Renal cortex interstitium (tissue), 11 donors: ENCODE measurements around the gene UNC13B. TPM values are rescaled to one million over a fixed set of nuclear protein-coding genes. Genes with fewer than 3 reads are reported as not detected.
A peak's percentile ranks its signal among the peaks of the same experiment; 100 is the strongest.

ENCODE experiments used
- DNase-seq, 11 donors: peaks; one replicate each; pipeline ENCODE4 v3.0.0-alpha.2; 2013; ENCODE audit warnings: low read depth in 9 of 11, low spot score in 4 of 11; ENCODE audit errors: extremely low read depth in 1 of 11
- polyA plus RNA-seq, 3 donors: library from polyadenylated mRNA; unstranded; fragments of 120-200 nt; gene quantifications; one replicate each; pipeline ENCODE4 v1.2.1, GENCODE V29; 2013; ENCODE audit not compliant: insufficient read length in 3 of 3

Gene UNC13B
- polyA plus RNA-seq, 3 donors: 25.5 to 29.6 (median 26.9) TPM

DNA sequence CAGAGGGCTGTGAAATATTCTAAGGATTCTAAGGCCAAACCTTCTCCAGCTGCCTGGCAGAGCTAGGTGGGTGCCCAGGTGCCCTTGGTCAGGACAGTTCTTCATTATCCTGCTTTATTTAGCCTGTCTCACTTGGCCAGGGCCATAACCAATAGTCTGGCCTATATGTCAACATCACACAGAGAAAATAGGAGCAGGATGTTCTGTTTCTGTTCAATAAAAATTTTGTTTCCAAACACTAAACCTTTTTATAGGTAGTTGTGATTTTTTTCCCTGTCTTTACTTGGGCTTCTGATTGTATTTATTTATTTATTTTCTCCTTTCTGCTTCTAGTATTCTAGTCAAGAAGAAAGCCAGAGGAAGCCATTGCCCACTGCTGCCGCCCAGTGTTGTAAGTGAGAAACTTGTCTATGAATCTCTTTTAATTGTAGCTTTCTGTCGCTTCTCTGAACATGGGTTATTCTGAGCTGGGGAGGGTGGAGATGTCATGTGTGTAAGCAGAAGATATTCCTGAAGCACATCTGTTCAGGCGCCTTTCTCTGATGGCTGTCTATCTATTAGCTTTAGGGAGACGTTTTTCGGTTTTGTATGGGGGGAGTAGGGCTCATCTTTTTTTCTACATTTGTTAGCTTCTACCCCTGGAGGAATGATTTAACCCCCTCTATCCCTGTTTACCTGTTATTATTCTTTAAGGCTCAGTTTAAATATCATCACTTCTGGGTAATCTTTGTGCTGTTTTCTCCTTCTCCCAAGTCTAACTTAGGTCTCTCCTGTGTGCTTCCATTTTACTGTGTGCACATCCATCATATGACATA is 97.1 kb downstream of the UNC13B start:
- peak; percentile 38 to 88 (median 60) for DNase-seq

DNA sequence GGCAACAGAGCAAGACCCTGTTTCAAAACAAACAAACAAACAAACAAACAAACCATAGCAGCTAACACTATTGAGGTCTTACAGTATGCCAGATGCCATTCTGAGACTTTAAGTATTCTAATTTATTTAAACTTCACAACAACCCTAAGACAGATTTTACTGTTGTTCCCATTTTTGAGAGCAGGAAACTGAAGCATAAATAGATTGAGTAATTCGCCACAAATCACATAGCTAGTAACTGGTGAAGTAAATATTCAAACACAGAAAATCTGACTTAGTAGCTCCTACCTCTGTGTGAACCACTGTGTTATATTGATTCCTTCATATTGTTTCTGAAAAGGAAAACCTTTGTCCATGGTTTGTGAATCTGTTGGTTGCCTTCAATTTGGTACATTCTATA is 98.4 kb downstream of the UNC13B start:
- DNase-seq: no peak

DNA sequence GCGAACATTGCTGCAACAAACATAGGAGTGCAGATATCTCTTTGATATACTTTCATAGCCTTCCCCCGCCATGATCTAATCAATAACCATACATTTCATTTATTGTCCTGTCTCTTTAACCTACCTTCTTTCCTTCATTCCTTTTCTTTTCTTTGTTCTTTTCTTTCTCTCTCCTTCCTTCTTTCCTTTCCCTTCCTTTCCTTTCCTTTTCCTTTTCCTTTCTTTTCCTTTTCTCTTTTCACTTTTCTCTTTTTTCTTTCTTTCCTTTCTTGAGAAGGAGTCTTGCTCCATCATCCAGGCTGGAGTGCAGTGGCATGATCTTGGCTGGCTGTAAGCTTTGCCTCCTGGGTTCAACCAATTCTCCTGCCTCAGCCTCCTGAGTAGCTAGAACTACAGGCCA is 100.3 kb downstream of the UNC13B start:
- no peak for DNase-seq

DNA sequence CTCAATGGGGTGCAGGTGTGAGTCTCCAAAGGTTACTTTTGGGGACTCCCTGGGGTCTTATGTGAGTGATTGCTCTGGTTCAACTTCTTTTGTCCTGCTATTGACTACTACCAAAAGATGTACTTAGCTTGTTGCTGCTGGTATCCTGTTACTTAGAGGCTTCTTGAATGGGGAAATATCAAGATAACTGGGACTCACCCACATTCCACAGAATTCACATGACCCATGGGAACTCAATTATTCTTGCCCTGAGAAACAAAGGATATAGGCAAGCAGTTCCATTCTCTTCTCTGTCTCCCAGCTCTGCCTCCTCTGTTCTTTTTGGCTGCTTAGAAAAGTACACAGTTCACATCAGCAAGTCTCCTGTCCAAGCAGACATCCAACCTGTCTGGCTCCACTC is 105.9 kb downstream of the UNC13B start:
- no peak for DNase-seq

DNA sequence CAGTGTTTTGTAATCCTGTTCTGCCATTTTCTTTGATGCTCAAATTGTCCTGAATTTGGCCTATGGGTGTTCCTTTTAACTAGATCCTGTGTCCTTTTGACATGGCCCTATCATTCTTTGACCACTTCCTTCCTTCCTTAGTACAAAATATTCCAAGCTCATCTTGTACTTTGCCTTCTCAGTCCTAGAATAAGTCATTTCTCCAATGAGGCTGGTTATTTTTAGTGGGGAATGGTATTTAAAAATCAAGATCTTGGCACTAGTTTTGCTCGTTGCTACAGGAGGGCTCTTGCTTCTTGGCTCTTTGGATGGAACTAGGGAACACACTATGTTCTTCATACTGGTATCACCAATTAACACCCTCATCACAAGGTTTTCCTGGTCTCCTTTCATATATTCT is 108.1 kb downstream of the UNC13B start:
- no peak for DNase-seq

DNA sequence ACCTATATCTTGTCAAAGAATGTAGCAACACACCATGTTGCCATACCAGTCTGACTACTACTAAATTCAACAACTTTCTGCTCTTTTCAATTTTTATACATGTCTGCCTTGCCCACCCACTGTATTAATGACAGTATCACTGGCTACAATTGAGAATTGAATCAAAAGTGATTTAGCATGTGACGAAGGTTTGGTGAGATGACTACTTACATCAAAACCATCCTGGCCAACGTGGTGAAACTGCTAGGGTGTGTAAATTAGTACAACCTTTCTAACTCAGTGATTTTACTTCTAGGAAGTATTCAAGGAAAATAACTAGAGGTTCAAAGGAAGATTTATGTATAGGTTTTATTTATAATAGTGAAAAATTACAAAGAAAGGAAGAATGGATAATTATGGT is 109.8 kb downstream of the UNC13B start:
- no peak for DNase-seq

DNA sequence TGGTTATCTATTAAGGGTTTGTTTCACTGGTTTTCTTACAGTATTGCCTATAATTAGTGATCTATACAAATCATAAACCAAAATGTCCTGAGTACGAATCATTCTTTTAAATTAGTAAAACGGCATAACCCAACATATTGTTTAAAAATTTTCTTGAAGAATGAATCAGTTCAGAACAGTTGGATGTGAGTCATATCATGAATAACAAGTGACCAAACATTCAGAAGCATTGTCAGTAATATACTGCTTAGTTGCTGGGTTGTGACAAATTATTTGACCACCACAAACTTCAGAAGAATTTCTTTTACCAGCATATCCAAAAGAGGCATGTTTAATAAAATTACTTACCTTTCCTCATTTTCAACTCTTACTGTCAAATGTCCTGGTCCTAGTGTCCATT is 111.2 kb downstream of the UNC13B start:
- no peak for DNase-seq

DNA sequence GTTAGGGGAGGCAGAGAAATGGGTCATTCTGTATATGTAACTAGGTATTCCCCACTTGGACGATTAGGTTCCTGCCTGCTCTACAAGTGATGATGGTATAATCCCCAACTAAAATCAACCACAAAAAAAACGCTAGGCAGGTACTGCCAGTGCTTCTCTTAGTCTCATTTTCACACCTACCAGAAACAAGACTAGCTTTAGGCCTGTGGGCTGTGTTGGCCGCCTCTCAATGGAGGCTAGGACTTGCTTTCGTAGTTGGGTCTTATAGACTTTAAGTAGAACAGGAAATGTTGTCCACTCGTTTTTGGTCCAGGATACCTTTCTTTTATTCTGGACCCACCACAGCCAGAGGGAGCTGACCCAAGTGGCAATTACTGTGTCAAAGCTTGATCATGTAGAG is 111.8 kb downstream of the UNC13B start:
- no peak for DNase-seq

DNA sequence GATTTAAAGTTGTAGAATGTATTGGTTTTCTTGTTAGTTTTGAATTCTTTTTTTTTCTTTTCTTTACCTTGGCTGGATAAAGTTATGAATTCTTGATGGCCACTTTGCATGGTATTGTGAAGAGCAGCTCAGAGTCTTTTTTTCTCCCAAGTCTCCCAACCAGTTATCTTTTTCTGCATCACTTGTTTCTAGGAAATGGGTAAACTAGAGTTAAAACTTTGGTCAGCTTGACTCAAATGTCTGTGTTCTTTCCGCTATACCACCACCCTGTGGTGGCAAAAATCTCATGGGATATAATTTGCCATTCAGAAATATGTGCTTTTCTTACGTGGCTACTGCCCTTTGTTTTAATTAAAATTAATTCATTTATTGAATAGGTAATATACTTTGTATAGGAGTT is 113.2 kb downstream of the UNC13B start:
- no peak for DNase-seq

DNA sequence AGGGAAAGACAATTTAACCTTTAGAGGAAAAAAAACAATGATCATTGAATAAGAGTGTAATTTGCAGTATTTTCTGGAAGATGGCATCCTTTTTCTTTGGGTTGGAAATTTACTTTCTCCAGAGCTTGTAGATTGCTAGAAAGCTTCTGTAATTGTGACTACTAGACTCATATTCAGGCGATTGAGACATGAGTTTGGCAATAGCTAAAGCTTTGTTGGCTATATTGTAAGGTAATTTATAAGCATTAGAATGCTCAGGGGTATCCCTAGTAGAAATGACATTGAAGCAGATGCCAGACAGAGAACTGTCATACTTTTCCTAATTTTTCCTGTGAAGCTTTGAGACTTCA is 115.3 kb downstream of the UNC13B start:
- no peak for DNase-seq

DNA sequence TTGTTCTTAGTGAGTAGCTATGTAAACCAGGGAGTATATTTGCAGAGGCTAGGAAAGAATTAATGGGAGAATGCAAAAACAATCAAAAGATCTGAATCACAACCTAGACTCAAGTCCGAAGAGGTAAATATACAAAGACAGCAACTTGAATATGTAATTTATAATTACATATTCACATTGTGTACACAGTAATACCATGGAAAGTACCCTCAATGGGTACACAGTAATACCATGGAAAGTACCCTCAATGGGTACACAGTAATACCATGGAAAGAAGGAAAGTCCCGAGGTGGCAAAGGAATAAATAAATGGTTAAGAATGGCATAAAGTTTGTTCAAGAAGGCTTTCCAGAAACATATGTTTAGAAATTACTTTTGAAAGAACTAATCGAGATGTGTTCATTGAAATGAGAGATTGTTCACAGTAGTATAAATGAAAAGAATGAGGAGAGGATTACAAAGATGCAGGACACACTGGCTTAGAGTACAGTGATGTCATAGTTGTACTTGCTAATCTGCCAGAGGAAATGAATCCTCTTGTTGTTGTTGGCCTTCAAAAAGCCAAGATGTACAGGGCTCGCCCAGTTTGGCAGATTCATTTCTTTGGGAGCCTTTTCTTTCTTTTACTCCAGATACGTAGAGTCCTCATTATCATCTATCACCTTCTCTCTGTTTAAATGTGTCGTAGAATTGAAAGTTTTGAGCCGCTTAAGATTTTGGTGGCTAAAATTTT is 116.0 kb downstream of the UNC13B start:
- DNase-seq: no peak

DNA sequence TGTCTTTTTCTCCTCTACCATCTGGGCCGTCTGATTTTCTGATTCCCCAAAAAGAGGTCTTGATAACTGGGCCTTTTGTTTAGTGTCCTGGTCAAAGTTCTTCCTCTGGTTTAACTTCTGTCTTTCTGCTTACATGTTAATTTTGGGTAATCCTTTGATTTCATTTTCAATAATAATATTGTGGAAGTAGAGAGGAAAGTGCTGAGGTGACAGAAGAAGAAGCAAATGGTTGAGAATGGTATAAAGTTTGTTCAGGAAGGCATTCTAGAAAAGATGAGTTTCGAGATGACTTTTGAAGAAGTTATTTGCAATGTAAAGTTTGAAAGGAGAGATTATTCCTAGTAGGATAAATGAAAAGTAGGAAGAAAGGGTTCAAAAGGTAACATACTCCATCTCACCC is 118.1 kb downstream of the UNC13B start:
- DNase-seq: no peak

DNA sequence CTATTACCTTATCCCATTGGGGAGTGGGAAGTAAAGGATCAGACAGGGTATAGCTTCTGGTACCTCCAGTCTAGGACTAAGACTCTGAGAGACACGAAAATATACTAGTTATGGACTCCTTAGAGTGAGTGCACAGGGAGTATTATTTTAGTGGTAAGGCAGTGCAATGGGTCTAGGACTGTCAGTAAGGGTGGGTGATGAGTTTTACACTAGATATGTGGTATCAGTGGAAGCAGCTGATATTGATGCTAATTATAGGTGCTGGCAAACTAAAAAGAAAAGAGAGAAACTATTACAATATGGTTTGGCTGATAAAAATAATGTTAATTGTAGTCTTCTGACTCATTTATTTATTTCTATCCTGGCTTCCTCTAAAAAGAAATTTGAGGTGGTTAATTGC is 118.6 kb downstream of the UNC13B start:
- no peak for DNase-seq

DNA sequence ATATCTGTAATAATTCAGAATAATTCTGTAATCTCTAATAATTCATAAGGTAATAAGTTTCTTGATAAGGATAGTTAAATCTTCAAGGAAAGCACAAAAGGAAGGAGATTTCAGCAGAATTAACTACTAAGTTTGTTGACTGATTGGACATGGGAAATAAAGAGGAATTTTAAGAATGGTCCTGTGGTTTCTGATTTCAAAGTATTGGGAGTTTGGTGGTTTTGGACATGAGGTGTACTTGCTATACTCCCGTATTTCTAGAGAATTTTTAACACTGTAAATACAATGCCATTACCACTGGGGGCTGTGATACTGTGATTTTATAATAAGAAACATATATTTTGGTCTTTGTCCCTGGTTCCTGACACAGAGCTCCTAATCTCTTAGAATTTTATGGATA is 123.9 kb downstream of the UNC13B start:
- DNase-seq: no peak

DNA sequence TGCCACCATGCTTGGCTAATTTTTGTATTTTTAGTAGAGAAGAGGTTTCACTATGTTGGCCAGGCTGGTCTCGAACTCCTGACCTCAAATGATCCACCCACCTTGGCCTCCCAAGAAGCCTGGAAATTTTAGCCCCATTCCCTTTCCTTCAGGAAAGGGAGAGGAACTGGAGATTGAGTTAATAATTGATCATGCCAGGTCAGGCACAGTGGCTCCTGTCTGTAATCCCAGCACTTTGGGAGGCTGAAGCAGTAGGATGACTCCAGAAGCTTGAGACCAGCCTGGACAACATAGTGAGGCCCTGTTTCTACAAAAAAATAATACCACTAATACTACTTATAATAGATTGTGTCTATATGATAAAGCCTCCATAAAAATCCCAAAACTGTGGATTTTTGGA is 124.6 kb downstream of the UNC13B start:
- no peak for DNase-seq

DNA sequence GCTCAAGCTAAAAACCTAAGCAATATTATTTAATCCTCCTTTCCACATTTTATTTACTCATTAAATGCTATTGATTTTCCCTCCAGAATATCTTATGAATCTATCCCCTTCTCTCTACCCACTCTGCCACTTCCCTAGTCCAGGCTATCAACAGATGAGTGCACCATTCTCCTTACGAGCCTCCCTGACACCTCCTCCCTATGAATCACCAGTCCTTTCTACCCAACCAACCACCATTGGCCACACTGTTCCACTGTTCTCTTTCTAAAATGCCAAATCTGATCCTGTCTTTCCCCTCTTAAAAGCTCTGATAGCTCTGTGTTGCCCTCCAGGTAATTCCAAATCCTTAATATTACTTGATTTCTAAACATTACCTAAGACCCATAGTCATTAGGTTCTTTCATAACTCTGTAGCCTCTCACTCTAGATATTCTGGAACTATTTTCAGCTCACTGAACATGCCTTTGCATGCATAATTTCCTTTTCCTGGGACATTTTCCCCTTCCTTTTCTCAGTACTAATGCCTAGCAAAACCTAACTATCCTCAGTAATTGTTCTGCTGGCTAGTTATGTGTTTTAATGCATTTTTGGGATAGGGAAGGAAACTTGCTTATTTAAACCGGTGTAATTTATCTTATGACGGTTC is 126.3 kb downstream of the UNC13B start:
- DNase-seq: no peak

DNA sequence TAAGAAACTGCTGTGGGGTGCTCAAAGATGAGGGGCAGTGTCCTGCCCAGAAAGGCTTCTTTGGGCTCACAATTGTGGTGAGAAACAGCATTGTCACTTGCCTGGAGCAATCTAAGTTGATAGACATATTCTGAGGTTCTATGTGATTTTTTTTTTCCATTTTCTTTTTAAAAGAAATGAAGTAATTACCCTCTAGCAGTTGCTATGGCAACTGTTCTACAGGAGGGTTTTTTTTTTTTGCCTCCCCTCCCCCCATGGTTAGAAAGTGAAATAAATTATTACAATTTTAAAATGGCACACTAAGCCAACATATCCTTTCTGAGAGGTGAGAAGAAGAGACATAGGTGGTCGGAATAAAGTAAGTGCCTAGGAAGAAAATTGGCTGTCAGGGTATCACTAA is 127.0 kb downstream of the UNC13B start:
- DNase-seq: no peak

DNA sequence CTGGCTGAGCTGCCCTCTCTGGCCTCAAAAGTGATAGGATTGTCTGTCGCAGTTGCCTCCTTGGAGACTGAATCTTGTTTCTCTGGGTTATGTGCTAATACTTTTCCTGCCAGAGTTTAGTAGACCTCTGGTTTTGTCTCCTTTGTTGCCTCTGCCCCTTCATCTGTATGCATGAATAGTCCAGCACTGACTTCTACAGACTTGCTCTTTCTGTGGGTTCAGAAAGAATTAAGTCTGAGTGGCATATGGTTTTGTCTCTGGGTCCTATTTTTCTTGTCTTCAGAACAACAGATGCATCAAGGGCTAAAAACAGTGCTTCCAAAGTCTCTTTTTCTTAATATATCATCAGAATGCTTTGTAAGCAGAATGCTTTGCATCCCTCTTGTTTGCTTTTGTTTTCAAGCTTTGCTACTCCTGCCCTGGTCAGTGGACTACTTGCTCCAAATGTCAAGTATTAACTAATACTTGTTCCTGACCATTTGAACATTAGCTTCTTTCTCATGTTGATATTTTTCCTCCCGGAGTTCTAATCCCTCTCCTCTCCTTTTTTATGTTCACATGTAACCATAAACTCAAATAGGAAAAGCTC is 131.7 kb downstream of the UNC13B start:
- peak in 1 of 11 donors; percentile 0 for DNase-seq

DNA sequence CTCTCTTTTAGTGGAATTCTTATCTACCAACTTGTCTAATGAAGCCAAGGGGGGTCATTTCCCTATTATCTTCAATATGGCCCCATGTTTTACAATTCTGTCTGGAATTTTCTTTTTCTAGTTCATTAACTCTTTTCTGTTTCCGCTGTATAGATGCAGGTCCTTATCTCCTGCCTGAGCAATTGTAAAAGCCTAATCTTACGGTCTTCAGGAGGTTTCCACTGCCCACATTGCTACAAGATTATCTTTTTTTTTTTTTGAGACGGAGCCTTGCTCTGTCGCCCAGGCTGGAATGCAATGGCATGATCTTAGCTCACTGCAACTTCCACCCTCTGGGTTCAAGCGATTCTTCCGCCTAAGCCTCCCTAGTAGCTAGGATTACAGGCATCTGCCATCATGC is 132.3 kb downstream of the UNC13B start:
- DNase-seq: no peak

DNA sequence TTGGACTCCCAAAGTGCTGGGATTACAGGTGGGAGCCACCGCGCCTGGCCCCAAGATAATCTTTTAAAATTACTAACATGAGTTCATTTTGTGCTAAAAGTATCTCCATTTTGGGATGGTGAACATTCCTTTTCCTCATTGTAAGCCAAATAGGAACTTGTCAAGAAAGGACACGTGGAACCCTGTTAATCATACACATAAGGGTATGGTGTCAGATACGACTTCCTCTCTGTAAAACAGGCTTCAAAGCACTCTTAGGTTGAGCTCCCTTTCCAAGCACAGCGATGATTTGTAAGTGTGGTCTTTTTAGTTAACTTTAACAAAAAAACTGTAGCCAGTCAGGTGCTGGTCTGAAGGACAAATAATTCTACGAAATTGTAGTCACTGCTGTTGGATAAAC is 132.7 kb downstream of the UNC13B start:
- DNase-seq: no peak
